Naive thymus-derived CD4-positive, alpha-beta T cell (primary cell): ENCODE results near the gene ETV6. TPM values are rescaled to one million over a fixed set of nuclear protein-coding genes. Genes with fewer than 3 reads are reported as not detected.

Experiments
- ATAC-seq: fragments of 150-1000 bp; cut with Tn5 transposase; 2 replicates; pipeline ENCODE4 v1.10.0; 2021; ENCODE audit warnings: mild to moderate bottlenecking, moderate library complexity
- CTCF ChIA-PET: fragments of 350-600 bp; sonication (Branson Sonifier 250); formaldehyde crosslinking; loops from one replicate; lab custom pipeline; 2021; ENCODE audit warnings: antibody characterized with exemption; lab: Charles Lee
- POLR2A ChIA-PET: fragments of 350-600 bp; sonication (Branson Sonifier 250); formaldehyde crosslinking; loops from one replicate; lab custom pipeline; 2021; ENCODE audit warnings: antibody characterized with exemption, inconsistent platforms; lab: Charles Lee
- DNase-seq, 9 donors: peaks; one replicate each; pipeline versions ENCODE4 v3.0.0 to v3.0.0-alpha.2; 2020 to 2022; ENCODE audit warnings: mixed read lengths in 1 of 9
- H3K27ac ChIP-seq: one replicate; pipeline ENCODE4 v1.7.0; 2013; ENCODE audit warnings: mild to moderate bottlenecking, low read depth, low read length, moderate library complexity
- H3K27me3 ChIP-seq, 2 donors: one replicate each; pipeline ENCODE4 v1.7.0; 2013; ENCODE audit warnings: low read length in 2 of 2, mild to moderate bottlenecking in 2 of 2, moderate library complexity in 2 of 2; ENCODE audit not compliant: control insufficient read depth in 2 of 2, insufficient read depth in 2 of 2
- H3K36me3 ChIP-seq, 3 experiments: 1 replicate in 2 of 3; 2 replicates in 1 of 3; pipeline ENCODE4 v1.7.0; 2013; ENCODE audit warnings: low read length in 3 of 3, mild to moderate bottlenecking in 3 of 3, moderate library complexity in 1 of 3; ENCODE audit not compliant: insufficient read depth in 3 of 3, control insufficient read depth in 2 of 3
- H3K4me1 ChIP-seq, 2 donors: one replicate each; pipeline ENCODE4 v1.7.0; 2013; ENCODE audit warnings: low read length in 2 of 2, mild to moderate bottlenecking in 2 of 2, moderate library complexity in 1 of 2; ENCODE audit not compliant: control insufficient read depth in 2 of 2, insufficient read depth in 2 of 2
- H3K4me3 ChIP-seq: 2 replicates; pipeline ENCODE4 v1.7.0; 2013; ENCODE audit warnings: mild to moderate bottlenecking, low read length
- H3K9me3 ChIP-seq, 3 experiments: 1 replicate in 2 of 3; 2 replicates in 1 of 3; pipeline ENCODE4 v1.7.0; 2013; ENCODE audit warnings: low read length in 3 of 3; ENCODE audit not compliant: control insufficient read depth in 2 of 3
- H3K27ac Mint-ChIP-seq, 9 donors: one replicate each; pipeline ENCODE4 v1.8.0; 2020 to 2022; ENCODE audit warnings: mixed read lengths in 9 of 9, mild to moderate bottlenecking in 8 of 9, moderate library complexity in 5 of 9, inconsistent platforms in 2 of 9
- H3K27me3 Mint-ChIP-seq, 5 donors: one replicate each; pipeline ENCODE4 v1.8.0; 2021 to 2022; ENCODE audit warnings: mixed read lengths in 5 of 5, mild to moderate bottlenecking in 1 of 5
- H3K36me3 Mint-ChIP-seq, 5 donors: one replicate each; pipeline ENCODE4 v1.8.0; 2020 to 2022; ENCODE audit warnings: mixed read lengths in 5 of 5, mild to moderate bottlenecking in 3 of 5, inconsistent platforms in 1 of 5
- H3K4me1 Mint-ChIP-seq, 7 donors: one replicate each; pipeline ENCODE4 v1.8.0; 2020 to 2022; ENCODE audit warnings: mixed read lengths in 7 of 7, mild to moderate bottlenecking in 3 of 7, inconsistent platforms in 1 of 7
- H3K4me3 Mint-ChIP-seq, 10 donors: one replicate each; pipeline ENCODE4 v1.8.0; 2020 to 2022; ENCODE audit warnings: mild to moderate bottlenecking in 10 of 10, mixed read lengths in 10 of 10, moderate library complexity in 6 of 10, inconsistent platforms in 2 of 10
- H3K9me3 Mint-ChIP-seq, 11 donors: one replicate each; pipeline ENCODE4 v1.8.0; 2020 to 2022; ENCODE audit warnings: mixed read lengths in 11 of 11, mild to moderate bottlenecking in 4 of 11, inconsistent platforms in 1 of 11, moderate library complexity in 1 of 11
- intact Hi-C, 2 donors: fragments of 100-400 bp; cut with micrococcal nuclease; formaldehyde crosslinking; loops; one replicate each; pipeline ENCODE4 v1.15.1; 2023
- polyA plus RNA-seq, 2 donors: library from polyadenylated mRNA; unstranded; fragments of 300-500 nt; fragmentation: Illumina TruSeq; gene quantifications; one replicate each; pipeline ENCODE4 v1.2.3, GENCODE V29; 2021
- total RNA-seq, 6 experiments: library from RNA in 5 of 6; stranded (reverse) in 5 of 6; gene quantifications; 1 replicate in 5 of 6; 2 replicates in 1 of 6; pipeline ENCODE4 v1.2.3 and lab custom pipeline; 2021 to 2026

ETV6 gene
- total and polyA plus RNA-seq, 7 experiments from 2014 or later: 2.2 to 70.3 (median 25.3) TPM

GRCh38 chr12:11868027-11868426 lies 218.6 kb downstream of the ETV6 start:
- intact Hi-C loops: no loop called here
- Histone ChIP-seq H3K27ac (no peak overlapping the region), H3K4me1 (no peaks in the 10 kb centered on the region), H3K36me3 (peaks cover 0 to 41% (median 4%) of the 10 kb centered on the region in 3 experiments), H3K4me3 (no peak overlapping the region), H3K9me3 (peaks cover 0 to 8% (median 4%) of the 10 kb centered on the region in 3 experiments), H3K27me3 (no peaks in the 10 kb centered on the region)
- ChIA-PET CTCF (interaction anchor here (0.5 kb wide), 1 partner anchor 34 kb away, joined by 3 read pairs; no protein-coding TSS in a partner anchor), POLR2A (no interaction called here)
- DNase-seq (no peak), ATAC-seq (no peak)
- Mint-ChIP-seq H3K4me1 (peaks cover 5 to 24% (median 9%) of the 10 kb centered on the region in 7 donors), H3K36me3 (peaks cover 26 to 84% (median 80%) of the 10 kb centered on the region in 5 donors), H3K4me3 (no peak overlapping the region), H3K27ac (no peak overlapping the region), H3K27me3 (no peaks in the 10 kb centered on the region), H3K9me3 (peaks cover 0 to 36% (median 13%) of the 10 kb centered on the region in 11 donors)

- CTCF ChIA-PET: no interaction called here
- H3K4me3 Mint-ChIP-seq: no peak overlapping the region
- no peaks in the 10 kb centered on the region for H3K27me3 Mint-ChIP-seq
- no peaks in the 10 kb centered on the region for H3K4me1 ChIP-seq
- H3K27me3 ChIP-seq: no peaks in the 10 kb centered on the region
- H3K27ac ChIP-seq: no peak overlapping the region
- ATAC-seq (no peak), DNase-seq (no peak)
- H3K36me3 ChIP-seq: peaks cover 0 to 33% (median 4%) of the 10 kb centered on the region in 3 experiments
- peaks cover 10 to 20% (median 16%) of the 10 kb centered on the region in 7 donors for H3K4me1 Mint-ChIP-seq
- H3K9me3 ChIP-seq: peaks cover 0 to 8% (median 4%) of the 10 kb centered on the region in 3 experiments
- H3K9me3 Mint-ChIP-seq: peaks cover 0 to 28% (median 11%) of the 10 kb centered on the region in 11 donors
- intact Hi-C loops: no loop called here
- H3K27ac Mint-ChIP-seq: no peak overlapping the region
- POLR2A ChIA-PET: no interaction called here
- H3K4me3 ChIP-seq: no peak overlapping the region
- H3K36me3 Mint-ChIP-seq: peaks cover 18 to 74% (median 67%) of the 10 kb centered on the region in 5 donors
Measured at GRCh38 chr12:11869406-11869805, 219.9 kb downstream of the ETV6 start.

- Histone ChIP-seq H3K4me1 (no peaks in the 10 kb centered on the region), H3K9me3 (peaks cover 0 to 8% (median 4%) of the 10 kb centered on the region in 3 experiments), H3K27ac (no peak overlapping the region), H3K36me3 (peaks cover 0 to 33% (median 4%) of the 10 kb centered on the region in 3 experiments), H3K27me3 (no peaks in the 10 kb centered on the region), H3K4me3 (no peak overlapping the region)
- H3K27me3 Mint-ChIP-seq: no peaks in the 10 kb centered on the region
- ATAC-seq (no peak), DNase-seq (no peak)
- H3K27ac Mint-ChIP-seq: no peak overlapping the region
- H3K4me1 Mint-ChIP-seq: peaks cover 13 to 25% (median 18%) of the 10 kb centered on the region in 7 donors
- POLR2A ChIA-PET: no interaction called here
- H3K36me3 Mint-ChIP-seq: peaks cover 18 to 70% (median 63%) of the 10 kb centered on the region in 5 donors
- H3K9me3 Mint-ChIP-seq: peaks cover 0 to 22% (median 8%) of the 10 kb centered on the region in 11 donors
- CTCF ChIA-PET: no interaction called here
- H3K4me3 Mint-ChIP-seq: no peak overlapping the region
- intact Hi-C loops: no loop called here
Measured at GRCh38 chr12:11870041-11870451, 220.6 kb downstream of the ETV6 start.

- H3K9me3 ChIP-seq: no peaks in the 10 kb centered on the region
- no peak overlapping the region for H3K4me3 ChIP-seq
- ChIA-PET CTCF (no interaction called here), POLR2A (no interaction called here)
- H3K36me3 ChIP-seq: peaks cover 0 to 33% (median 4%) of the 10 kb centered on the region in 3 experiments
- no peak for DNase-seq
- intact Hi-C loops: no loop called here
- Mint-ChIP-seq H3K36me3 (peaks cover 18 to 59% (median 49%) of the 10 kb centered on the region in 5 donors), H3K27me3 (no peaks in the 10 kb centered on the region), H3K4me3 (no peak overlapping the region), H3K9me3 (peaks cover 0 to 3% (median 0%) of the 10 kb centered on the region in 11 donors), H3K27ac (no peak overlapping the region), H3K4me1 (peaks cover 27 to 45% (median 38%) of the 10 kb centered on the region in 7 donors)
- no peaks in the 10 kb centered on the region for H3K27me3 ChIP-seq
- H3K27ac ChIP-seq: no peak overlapping the region
- ATAC-seq: no peak
- peaks cover 0 to 20% of the 10 kb centered on the region in 2 donors for H3K4me1 ChIP-seq
Measured at GRCh38 chr12:11872055-11872454, 222.6 kb downstream of the ETV6 start.

- Histone ChIP-seq H3K36me3 (peaks cover 0 to 18% (median 4%) of the 10 kb centered on the region in 3 experiments), H3K4me3 (no peak overlapping the region), H3K9me3 (no peaks in the 10 kb centered on the region), H3K27ac (no peak overlapping the region), H3K4me1 (peaks cover 0 to 20% of the 10 kb centered on the region in 2 donors), H3K27me3 (no peaks in the 10 kb centered on the region)
- peak overlapping the region; percentile 16 to 79 (median 39) for H3K27ac Mint-ChIP-seq
- CTCF ChIA-PET: interaction anchor here (0.6 to 1.8 kb wide), 3 partner anchors 50 to 158 kb away, joined by 4 read pairs; no protein-coding TSS in a partner anchor
- no peak for ATAC-seq
- H3K4me3 Mint-ChIP-seq: peak overlapping the region in 7 of 10 donors; percentile 14 to 63 (median 26)
- H3K9me3 Mint-ChIP-seq: no peaks in the 10 kb centered on the region
- no peak for DNase-seq
- H3K4me1 Mint-ChIP-seq: peaks cover 32 to 62% (median 57%) of the 10 kb centered on the region in 7 donors
- H3K27me3 Mint-ChIP-seq: no peaks in the 10 kb centered on the region
- intact Hi-C loops: loop anchor here in 1 of 2 donors (5.0 kb wide), 1 partner anchor 223 kb away; no protein-coding TSS in a partner anchor
- H3K36me3 Mint-ChIP-seq: peaks cover 8 to 48% (median 29%) of the 10 kb centered on the region in 5 donors
- POLR2A ChIA-PET: interaction anchor here (0.7 kb wide), 1 partner anchor 16 kb away, joined by 4 read pairs; no protein-coding TSS in a partner anchor
Measured at GRCh38 chr12:11875414-11875935, 226.0 kb downstream of the ETV6 start.

- Mint-ChIP-seq H3K4me1 (peaks cover 32 to 64% (median 57%) of the 10 kb centered on the region in 7 donors), H3K9me3 (no peaks in the 10 kb centered on the region), H3K4me3 (peak overlapping the region in 7 of 10 donors; percentile 4 to 59 (median 39)), H3K36me3 (peaks cover 5 to 49% (median 29%) of the 10 kb centered on the region in 5 donors), H3K27me3 (no peaks in the 10 kb centered on the region), H3K27ac (peak overlapping the region in 8 of 9 donors; percentile 63 to 87 (median 82))
- intact Hi-C loops: loop anchor here in 1 of 2 donors (2.0 to 5.0 kb wide), 3 partner anchors 14 to 224 kb away; no protein-coding TSS in a partner anchor
- POLR2A ChIA-PET: no interaction called here
- DNase-seq (peak in 2 of 9 donors; percentile 19 to 25), ATAC-seq (no peak)
- CTCF ChIA-PET: interaction anchor here (0.9 kb wide), 1 partner anchor 67 kb away, joined by 3 read pairs; no protein-coding TSS in a partner anchor
- peaks cover 0 to 13% (median 4%) of the 10 kb centered on the region in 3 experiments for H3K36me3 ChIP-seq
- H3K4me3 ChIP-seq: no peak overlapping the region
- H3K27ac ChIP-seq: no peak overlapping the region
- peaks cover 0 to 20% of the 10 kb centered on the region in 2 donors for H3K4me1 ChIP-seq
- no peaks in the 10 kb centered on the region for H3K27me3 ChIP-seq
- no peaks in the 10 kb centered on the region for H3K9me3 ChIP-seq
Measured at GRCh38 chr12:11876307-11876706, 226.8 kb downstream of the ETV6 start.
